ENCODE data around the gene CHMP3.

- TF ChIP-seq, protein P1, sequence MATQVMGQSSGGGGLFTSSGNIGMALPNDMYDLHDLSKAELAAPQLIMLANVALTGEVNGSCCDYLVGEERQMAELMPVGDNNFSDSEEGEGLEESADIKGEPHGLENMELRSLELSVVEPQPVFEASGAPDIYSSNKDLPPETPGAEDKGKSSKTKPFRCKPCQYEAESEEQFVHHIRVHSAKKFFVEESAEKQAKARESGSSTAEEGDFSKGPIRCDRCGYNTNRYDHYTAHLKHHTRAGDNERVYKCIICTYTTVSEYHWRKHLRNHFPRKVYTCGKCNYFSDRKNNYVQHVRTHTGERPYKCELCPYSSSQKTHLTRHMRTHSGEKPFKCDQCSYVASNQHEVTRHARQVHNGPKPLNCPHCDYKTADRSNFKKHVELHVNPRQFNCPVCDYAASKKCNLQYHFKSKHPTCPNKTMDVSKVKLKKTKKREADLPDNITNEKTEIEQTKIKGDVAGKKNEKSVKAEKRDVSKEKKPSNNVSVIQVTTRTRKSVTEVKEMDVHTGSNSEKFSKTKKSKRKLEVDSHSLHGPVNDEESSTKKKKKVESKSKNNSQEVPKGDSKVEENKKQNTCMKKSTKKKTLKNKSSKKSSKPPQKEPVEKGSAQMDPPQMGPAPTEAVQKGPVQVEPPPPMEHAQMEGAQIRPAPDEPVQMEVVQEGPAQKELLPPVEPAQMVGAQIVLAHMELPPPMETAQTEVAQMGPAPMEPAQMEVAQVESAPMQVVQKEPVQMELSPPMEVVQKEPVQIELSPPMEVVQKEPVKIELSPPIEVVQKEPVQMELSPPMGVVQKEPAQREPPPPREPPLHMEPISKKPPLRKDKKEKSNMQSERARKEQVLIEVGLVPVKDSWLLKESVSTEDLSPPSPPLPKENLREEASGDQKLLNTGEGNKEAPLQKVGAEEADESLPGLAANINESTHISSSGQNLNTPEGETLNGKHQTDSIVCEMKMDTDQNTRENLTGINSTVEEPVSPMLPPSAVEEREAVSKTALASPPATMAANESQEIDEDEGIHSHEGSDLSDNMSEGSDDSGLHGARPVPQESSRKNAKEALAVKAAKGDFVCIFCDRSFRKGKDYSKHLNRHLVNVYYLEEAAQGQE (IDR thresholded peaks at IDR 0.05; ENCODE audit: low read depth, low read length) = no peak
- no peak for TF ChIP-seq MAX (IDR thresholded peaks at IDR 0.05; ENCODE audit: low read depth)
- no peak for TF ChIP-seq EP300 (IDR thresholded peaks at IDR 0.05; ENCODE audit: borderline replicate concordance in 1 of 2, low read depth in 1 of 2, low read length in 1 of 2)
- TF ChIP-seq CTCF (IDR thresholded peaks at IDR 0.05) = no peak
- TF ChIP-seq, protein P2, sequence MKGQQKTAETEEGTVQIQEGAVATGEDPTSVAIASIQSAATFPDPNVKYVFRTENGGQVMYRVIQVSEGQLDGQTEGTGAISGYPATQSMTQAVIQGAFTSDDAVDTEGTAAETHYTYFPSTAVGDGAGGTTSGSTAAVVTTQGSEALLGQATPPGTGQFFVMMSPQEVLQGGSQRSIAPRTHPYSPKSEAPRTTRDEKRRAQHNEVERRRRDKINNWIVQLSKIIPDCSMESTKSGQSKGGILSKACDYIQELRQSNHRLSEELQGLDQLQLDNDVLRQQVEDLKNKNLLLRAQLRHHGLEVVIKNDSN (IDR thresholded peaks at IDR 0.05; ENCODE audit: borderline replicate concordance, low read depth) = no peak
- no peak for TF ChIP-seq ZBTB33 (IDR thresholded peaks at IDR 0.05; ENCODE audit: borderline replicate concordance, low read depth)
- TF ChIP-seq MXI1 (IDR thresholded peaks at IDR 0.05; ENCODE audit: low read depth, low read length) = no peak
- TF ChIP-seq SMC3 (IDR thresholded peaks at IDR 0.05; ENCODE audit: low read depth, low read length) = no peak
- TF ChIP-seq, protein P3, sequence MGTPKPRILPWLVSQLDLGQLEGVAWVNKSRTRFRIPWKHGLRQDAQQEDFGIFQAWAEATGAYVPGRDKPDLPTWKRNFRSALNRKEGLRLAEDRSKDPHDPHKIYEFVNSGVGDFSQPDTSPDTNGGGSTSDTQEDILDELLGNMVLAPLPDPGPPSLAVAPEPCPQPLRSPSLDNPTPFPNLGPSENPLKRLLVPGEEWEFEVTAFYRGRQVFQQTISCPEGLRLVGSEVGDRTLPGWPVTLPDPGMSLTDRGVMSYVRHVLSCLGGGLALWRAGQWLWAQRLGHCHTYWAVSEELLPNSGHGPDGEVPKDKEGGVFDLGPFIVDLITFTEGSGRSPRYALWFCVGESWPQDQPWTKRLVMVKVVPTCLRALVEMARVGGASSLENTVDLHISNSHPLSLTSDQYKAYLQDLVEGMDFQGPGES (IDR thresholded peaks at IDR 0.05; ENCODE audit: low read depth, low read length) = no peak
- TF ChIP-seq NFIC (IDR thresholded peaks at IDR 0.05; ENCODE audit: borderline replicate concordance) = no peak
- TF ChIP-seq TAF1 (IDR thresholded peaks at IDR 0.05; ENCODE audit: borderline replicate concordance, low read depth, low read length) = no peak
These were observed 109.0 kb downstream of the CHMP3 start for GRCh38 chr2:86454238-86454637.
